ENCODE measurements around the gene TRIP10. TPM values are rescaled to one million over a fixed set of nuclear protein-coding genes. Genes with fewer than 3 reads are reported as not detected.

Gene TRIP10
- total and polyA plus RNA-seq, 2 of the 13 experiments (the other 11 are each of a cell fraction or from before 2014, with no cell fraction given): 32.5 to 33.2 TPM

GRCh38 chr19:6707658-6708018, 31.8 kb upstream of the TRIP10 start (continued):
- TF ChIP-seq TFE3 (CRISPR knock-in tag; IDR thresholded peaks at IDR 0.05): no peak
- TF ChIP-seq POGK (CRISPR knock-in tag; conservative IDR thresholded peaks at IDR 0.05): no peak
- TF ChIP-seq POLR2A (IDR thresholded peaks at IDR 0.05; ENCODE audit: insufficient read depth in 1 of 2, low read depth in 2 of 2, low read length in 2 of 2): peak in 1 of 2 experiments; percentile 34; a peak in 1 of 4 replicates
- TF ChIP-seq U2AF1 (optimal IDR thresholded peaks at IDR 0.05; ENCODE audit: low read depth, low read length): peak; percentile 40
- no peak for TF ChIP-seq ADNP (CRISPR knock-in tag; IDR thresholded peaks at IDR 0.05)
- TF ChIP-seq TAF15 (IDR thresholded peaks at IDR 0.05; ENCODE audit: low read depth, low read length, poor library complexity, severe bottlenecking): peak; percentile 79
- peak; percentile 91 for TF ChIP-seq AGO2 (optimal IDR thresholded peaks at IDR 0.05; ENCODE audit: low read depth, low read length)
- 0 out of 4 replicates have a peak, but pooled peaks of 1 of the 2 experiments have one; percentile 13 for TF ChIP-seq NR2F1 (CRISPR knock-in tag; IDR thresholded peaks at IDR 0.05)
- peak; percentile 81 for TF ChIP-seq RBFOX2 (IDR thresholded peaks at IDR 0.05; ENCODE audit: low read depth, low read length)
- TF ChIP-seq U2AF2 (IDR thresholded peaks at IDR 0.05; ENCODE audit: low read depth, low read length): no peak

GRCh38 chr19:6708346-6708745, 31.1 kb upstream of the TRIP10 start:
- Histone ChIP-seq H3K9me3 (ENCODE audit: low read length) (no peaks in the 10 kb centered on the region), H3K27ac (ENCODE audit: extremely low read length, insufficient read depth, low read length) (no peak overlapping the region), H3K4me3 (replicated peaks in 1 of 3; ENCODE audit: insufficient read depth in 1 of 3, low read depth in 2 of 3, low read length in 3 of 3) (no peak overlapping the region), H2AFZ (ENCODE audit: low read length) (no peak overlapping the region), H3K4me1 (ENCODE audit: insufficient read depth, low read length) (0 out of 2 replicates have a peak, but pooled peaks cover 23% of the 10 kb centered on the region), H3K27me3 (ENCODE audit: control insufficient read depth in 1 of 2, insufficient read depth in 2 of 2, low read length in 2 of 2) (no peaks in the 10 kb centered on the region), H3K79me2 (ENCODE audit: insufficient read depth, low read length) (no peaks in the 10 kb centered on the region), H3K4me2 (ENCODE audit: low read depth, low read length) (no peak overlapping the region), H3K36me3 (replicated peaks in 1 of 2; ENCODE audit: control insufficient read depth in 1 of 2, insufficient read depth in 2 of 2, low read length in 2 of 2) (peaks cover 33 to 88% of the 10 kb centered on the region in 2 experiments), H3K9ac (ENCODE audit: insufficient read depth, low read depth, low read length) (no peak overlapping the region), H4K20me1 (ENCODE audit: insufficient read depth, low read length) (peaks cover 74% of the 10 kb centered on the region)
- CTCF ChIA-PET (ENCODE audit: low intra/inter-chr PET ratio, low total read pairs): no interaction called here
- POLR2A ChIA-PET: interaction anchor here (0.7 to 0.9 kb wide), 2 partner anchors 17 to 24 kb away, joined by 3 to 4 read pairs; no protein-coding TSS in a partner anchor
- no TSS peak for BruUV-seq (replicated peaks)
- DNase-seq (ENCODE audit: low spot score): no peak
- in situ Hi-C loops (cut with HindIII; ENCODE audit: extremely low pct_ligation_motif_present, low pct_unique_long_range_greater_than_20kb): no loop called here
- 98% methylated on average over 3 of the region's 3 CpGs for WGBS (ENCODE audit: low lambda C conversion rate)
- intact Hi-C loops (cut with micrococcal nuclease; ENCODE audit: unreplicated experiment): no loop called here
- no peak for FAIRE-seq
- ATAC-seq: no peak
- TF ChIP-seq MAZ (IDR thresholded peaks at IDR 0.05; ENCODE audit: borderline replicate concordance, low read depth, low read length): no peak
- TF ChIP-seq MAZ (CRISPR knock-in tag; IDR thresholded peaks at IDR 0.05; ENCODE audit: low read depth): no peak
- no peak for TF ChIP-seq ERF (CRISPR knock-in tag; IDR thresholded peaks at IDR 0.05)
- TF ChIP-seq SRSF1 (optimal IDR thresholded peaks at IDR 0.05; ENCODE audit: low read depth, low read length): no peak
- no peak for TF ChIP-seq TOE1 (CRISPR knock-in tag; IDR thresholded peaks at IDR 0.05)
- TF ChIP-seq PHB2 (IDR thresholded peaks at IDR 0.05; ENCODE audit: partially characterized antibody): no peak

All from HepG2 (cell line).